ENCODE data around the gene NR1H2.
A peak's percentile ranks its signal among the peaks of the same experiment; 100 is the strongest.
"Not testable (repeated sequence)": the region's sequence is repeated elsewhere in the genome, so short reads cannot be mapped to it uniquely, and the experiment has no call there.

Gene NR1H2

GRCh38 chr19:50384685-50385535 lies 8.7 kb downstream of the NR1H2 start:
- TF ChIP-seq CTCF (IDR thresholded peaks at IDR 0.05; ENCODE audit: control insufficient read depth, insufficient read depth, low read depth, low read length, missing control alignments), result no peak
- H3K4me3 ChIP-seq (ENCODE audit: control insufficient read depth, low read depth, low read length), result peak overlapping the region; percentile 61
- DNase-seq (ENCODE audit: low read depth), result no peak

DNA sequence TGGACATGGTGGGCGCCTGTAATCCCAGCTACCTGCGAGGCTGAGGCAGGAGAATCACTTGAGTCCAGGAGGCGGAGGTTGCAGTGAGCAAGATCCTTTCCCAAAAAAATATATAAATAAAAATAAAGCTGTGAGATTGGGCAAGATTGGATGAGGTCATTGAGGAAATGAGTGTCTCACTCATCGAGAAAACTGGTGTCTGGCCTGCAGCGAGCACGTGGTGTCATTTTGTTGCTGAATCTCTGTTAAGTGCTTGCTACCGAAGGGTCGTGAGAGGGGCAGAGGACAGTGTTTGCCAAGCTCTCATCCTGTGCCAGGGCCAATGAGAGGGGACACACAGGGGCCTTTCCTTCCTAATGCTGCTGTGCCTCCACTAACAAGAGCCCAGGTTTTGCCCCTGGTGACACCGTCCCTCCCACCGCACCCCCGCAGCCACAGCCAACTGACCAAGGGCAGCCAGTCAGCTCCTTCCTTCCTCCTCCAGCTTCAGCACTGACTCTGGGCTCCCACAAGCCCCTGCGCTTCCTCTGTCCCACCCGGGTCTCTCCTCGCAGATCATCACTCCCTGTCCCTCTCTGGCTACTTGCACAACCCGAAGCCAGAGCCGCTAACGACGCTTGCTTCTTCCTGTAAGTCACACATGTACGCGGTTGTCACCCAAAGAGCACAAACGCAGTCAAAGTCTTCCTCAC lies 11.1 kb downstream of the NR1H2 start:
- H3K4me3 ChIP-seq (ENCODE audit: control insufficient read depth, low read depth, low read length), result no peak overlapping the region
- no peak for TF ChIP-seq CTCF (IDR thresholded peaks at IDR 0.05; ENCODE audit: control insufficient read depth, insufficient read depth, low read depth, low read length, missing control alignments)
- DNase-seq (ENCODE audit: low read depth), result no peak

- no peak for TF ChIP-seq CTCF (IDR thresholded peaks at IDR 0.05; ENCODE audit: control insufficient read depth, insufficient read depth, low read depth, low read length, missing control alignments)
- H3K4me3 ChIP-seq (ENCODE audit: control insufficient read depth, low read depth, low read length), result no peak overlapping the region
- DNase-seq (ENCODE audit: low read depth), result no peak
These were observed 11.6 kb downstream of the NR1H2 start for GRCh38 chr19:50387868-50388245.

DNA sequence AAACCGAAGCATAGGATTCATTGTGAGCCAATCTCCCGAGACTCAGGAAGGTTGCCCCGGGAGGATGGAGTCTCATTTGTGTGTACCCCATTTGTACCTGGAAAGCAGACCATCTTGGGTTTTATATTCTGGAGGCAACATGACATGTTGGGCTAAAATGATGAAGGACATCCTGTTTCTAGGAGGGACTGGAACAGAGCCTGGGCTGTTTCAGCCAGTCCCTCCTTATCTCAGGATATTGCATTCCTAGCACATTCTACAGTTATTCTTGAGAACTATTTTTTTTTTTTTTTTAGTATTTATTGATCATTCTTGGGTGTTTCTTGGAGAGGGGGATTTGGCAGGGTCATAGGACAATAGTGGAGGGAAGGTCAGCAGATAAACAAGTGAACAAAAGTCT lies 14.0 kb downstream of the NR1H2 start:
- H3K4me3 ChIP-seq (ENCODE audit: control insufficient read depth, low read depth, low read length); DNase-seq (ENCODE audit: low read depth): not testable (repeated sequence)

DNA sequence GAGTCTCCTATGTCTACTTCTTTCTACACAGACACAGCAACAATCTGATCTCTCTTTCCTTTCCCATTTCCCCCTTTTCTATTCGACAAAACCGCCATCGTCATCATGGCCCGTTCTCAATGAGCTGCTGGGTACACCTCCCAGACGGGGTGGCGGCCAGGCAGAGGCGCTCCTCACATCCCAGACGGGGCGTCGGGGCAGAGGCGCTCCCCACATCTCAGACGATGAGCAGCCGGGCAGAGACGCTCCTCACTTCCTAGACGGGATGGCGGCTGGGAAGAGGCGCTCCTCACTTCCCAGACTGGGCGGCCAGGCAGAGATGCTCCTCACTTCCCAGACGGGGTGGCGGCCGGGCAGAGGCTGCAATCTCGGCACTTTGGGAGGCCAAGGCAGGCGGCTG lies 14.7 kb downstream of the NR1H2 start:
- H3K4me3 ChIP-seq (ENCODE audit: control insufficient read depth, low read depth, low read length); DNase-seq (ENCODE audit: low read depth): not testable (repeated sequence)

- no peak overlapping the region for H3K4me3 ChIP-seq (ENCODE audit: control insufficient read depth, low read depth, low read length)
- no peak for TF ChIP-seq CTCF (IDR thresholded peaks at IDR 0.05; ENCODE audit: control insufficient read depth, insufficient read depth, low read depth, low read length, missing control alignments)
- DNase-seq (ENCODE audit: low read depth), result no peak
These were observed 16.5 kb downstream of the NR1H2 start for GRCh38 chr19:50392759-50393158.

DNA sequence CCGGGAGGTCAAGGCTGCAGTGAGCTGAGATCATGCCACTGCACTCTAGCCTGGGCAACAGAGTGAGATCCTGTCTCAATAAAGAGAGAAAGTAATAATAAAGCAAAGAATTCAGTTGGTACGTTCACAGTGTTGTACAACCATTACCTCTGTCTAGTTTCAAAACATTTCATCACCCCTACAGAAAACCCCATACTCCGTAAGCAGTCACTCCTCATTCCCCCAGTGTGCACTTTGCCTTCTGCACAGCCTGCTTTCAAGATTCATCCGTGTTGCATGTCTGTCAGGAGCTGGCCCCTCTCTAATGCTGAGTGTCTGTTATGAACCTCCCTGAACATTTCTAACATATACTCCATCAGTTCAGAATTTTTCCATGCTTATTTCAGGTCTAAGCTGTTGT lies 17.3 kb downstream of the NR1H2 start:
- DNase-seq (ENCODE audit: low read depth), result no peak

More for the DNA sequence above, 17.3 kb downstream of the NR1H2 start:
- H3K4me3 ChIP-seq (ENCODE audit: control insufficient read depth, low read depth, low read length), result no peak overlapping the region
- no peak for TF ChIP-seq CTCF (IDR thresholded peaks at IDR 0.05; ENCODE audit: control insufficient read depth, insufficient read depth, low read depth, low read length, missing control alignments)

Measured in AG09309 (cell line).